ENCODE results near the gene FRMD3. TPM values are rescaled to one million over a fixed set of nuclear protein-coding genes. Genes with fewer than 3 reads are reported as not detected.

Gene FRMD3
- total and polyA plus RNA-seq, 8 donors, result 0.87 to 2.6 (median 1.5) TPM

DNA sequence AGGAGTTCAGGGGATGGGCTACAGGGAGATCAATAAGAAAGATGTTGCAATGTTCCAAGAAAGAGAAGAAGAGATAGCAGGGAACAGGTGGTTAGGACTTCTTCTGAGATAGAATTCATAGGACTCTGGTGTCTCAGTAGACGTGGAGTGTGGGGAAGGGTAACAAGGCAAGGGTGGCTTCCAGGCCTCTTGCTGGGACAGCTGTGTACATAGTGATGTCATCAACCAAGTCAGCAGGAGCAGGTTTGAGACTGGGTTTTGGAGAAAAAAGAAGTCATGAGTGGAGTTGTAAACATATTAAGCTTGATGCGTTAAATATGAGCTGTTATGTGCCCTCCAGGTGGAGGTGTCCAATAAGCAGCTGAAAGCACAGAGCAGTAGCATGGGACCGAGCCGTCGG is 263.4 kb downstream of the FRMD3 start:
- H3K27ac ChIP-seq, result no peak overlapping the region
- H3K4me3 ChIP-seq, result no peak overlapping the region
- FAIRE-seq (no peak), DNase-seq (no peak), ATAC-seq (peak in 1 of 4 donors; percentile 49)
- no peaks in the 10 kb centered on the region for H3K27me3 ChIP-seq
- TF ChIP-seq, protein P1, sequence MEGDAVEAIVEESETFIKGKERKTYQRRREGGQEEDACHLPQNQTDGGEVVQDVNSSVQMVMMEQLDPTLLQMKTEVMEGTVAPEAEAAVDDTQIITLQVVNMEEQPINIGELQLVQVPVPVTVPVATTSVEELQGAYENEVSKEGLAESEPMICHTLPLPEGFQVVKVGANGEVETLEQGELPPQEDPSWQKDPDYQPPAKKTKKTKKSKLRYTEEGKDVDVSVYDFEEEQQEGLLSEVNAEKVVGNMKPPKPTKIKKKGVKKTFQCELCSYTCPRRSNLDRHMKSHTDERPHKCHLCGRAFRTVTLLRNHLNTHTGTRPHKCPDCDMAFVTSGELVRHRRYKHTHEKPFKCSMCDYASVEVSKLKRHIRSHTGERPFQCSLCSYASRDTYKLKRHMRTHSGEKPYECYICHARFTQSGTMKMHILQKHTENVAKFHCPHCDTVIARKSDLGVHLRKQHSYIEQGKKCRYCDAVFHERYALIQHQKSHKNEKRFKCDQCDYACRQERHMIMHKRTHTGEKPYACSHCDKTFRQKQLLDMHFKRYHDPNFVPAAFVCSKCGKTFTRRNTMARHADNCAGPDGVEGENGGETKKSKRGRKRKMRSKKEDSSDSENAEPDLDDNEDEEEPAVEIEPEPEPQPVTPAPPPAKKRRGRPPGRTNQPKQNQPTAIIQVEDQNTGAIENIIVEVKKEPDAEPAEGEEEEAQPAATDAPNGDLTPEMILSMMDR (IDR thresholded peaks at IDR 0.05), result no peak
- no peaks in the 10 kb centered on the region for H3K9me3 ChIP-seq
- H3K36me3 ChIP-seq, result no peaks in the 10 kb centered on the region
- intact Hi-C loops (cut with DNase I), result no loop called here
- 90% methylated on average over 5 of the region's 5 CpGs for WGBS, 2 donors
- no peaks in the 10 kb centered on the region for H3K4me1 ChIP-seq

DNA sequence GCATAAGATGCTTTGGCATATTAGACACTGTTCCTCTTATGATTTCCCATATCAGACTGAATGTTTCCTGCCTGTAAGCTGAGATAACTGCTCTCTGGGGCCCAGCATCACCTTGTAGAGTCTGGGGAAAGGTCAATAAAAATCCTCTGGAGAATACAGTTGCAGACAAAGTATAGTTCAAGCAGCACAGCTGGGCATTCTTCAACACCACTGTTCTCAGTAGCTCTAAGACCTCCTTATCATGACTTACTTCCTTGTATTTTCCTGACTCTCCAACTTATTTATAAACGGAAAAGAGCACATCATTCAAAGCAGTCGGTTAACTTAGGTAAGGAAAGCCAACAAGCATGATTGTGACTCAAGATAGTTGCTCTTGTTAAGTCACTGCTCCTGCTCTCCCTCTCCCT is 266.5 kb downstream of the FRMD3 start:
- FAIRE-seq (no peak), DNase-seq (no peak), ATAC-seq (no peak)
- Histone ChIP-seq H3K27me3 (no peaks in the 10 kb centered on the region), H3K27ac (no peak overlapping the region), H3K36me3 (no peaks in the 10 kb centered on the region), H3K4me3 (no peak overlapping the region), H3K4me1 (peaks cover 0 to 3% (median 0%) of the 10 kb centered on the region in 3 donors), H3K9me3 (no peaks in the 10 kb centered on the region)
- 82 to 85% methylated on average over 2 of the region's 2 CpGs for WGBS, 2 donors
- TF ChIP-seq, protein P1 (IDR thresholded peaks at IDR 0.05), result no peak
- intact Hi-C loops (cut with DNase I), result no loop called here

DNA sequence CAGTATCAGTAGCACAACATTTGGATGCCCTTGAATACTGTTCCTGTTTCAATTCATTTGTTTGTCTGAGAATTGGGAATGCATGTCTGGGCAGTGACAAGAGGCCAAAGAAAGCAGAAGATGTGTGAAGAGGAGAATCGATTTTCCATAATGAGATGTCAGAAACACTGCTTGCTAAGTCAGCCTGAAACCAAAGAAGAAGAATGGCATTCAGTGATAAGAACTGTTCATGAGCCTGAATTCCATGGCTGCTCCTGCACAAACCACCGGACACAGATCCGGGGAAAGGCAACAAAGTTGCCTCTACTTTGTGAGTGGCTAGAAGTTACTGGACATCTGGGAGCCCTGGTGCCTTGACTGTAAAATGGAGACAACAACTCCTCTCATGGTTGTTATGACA is 268.1 kb downstream of the FRMD3 start:
- no peak for DNase-seq
- ATAC-seq, result no peak
- Histone ChIP-seq H3K4me3 (no peak overlapping the region), H3K4me1 (peaks cover 0 to 10% (median 0%) of the 10 kb centered on the region in 3 donors), H3K36me3 (no peaks in the 10 kb centered on the region), H3K9me3 (no peaks in the 10 kb centered on the region), H3K27ac (no peak overlapping the region), H3K27me3 (no peaks in the 10 kb centered on the region)
- intact Hi-C loops (cut with DNase I), result no loop called here
- no peak for FAIRE-seq
- 38 to 52% methylated on average over 3 of the region's 3 CpGs for WGBS, 2 donors
- TF ChIP-seq, protein P1 (IDR thresholded peaks at IDR 0.05), result no peak

DNA sequence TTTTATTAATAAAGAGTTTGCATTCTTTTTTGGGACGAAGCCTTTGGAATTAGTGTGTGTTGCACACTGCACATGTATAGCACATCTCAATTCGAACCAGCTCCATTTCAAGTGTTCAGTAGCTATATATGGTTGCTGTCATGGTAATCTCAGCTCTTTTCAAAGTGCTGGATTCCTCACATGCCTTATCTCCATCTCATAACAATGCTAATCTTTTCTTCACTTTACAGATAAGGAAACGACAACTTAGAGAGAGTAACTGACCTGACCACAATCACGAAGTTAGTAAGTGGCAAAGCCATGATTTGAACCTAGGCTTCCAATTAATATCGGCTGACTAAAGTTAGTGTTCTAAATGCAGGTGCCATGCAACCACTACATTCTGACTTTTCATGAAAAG is 270.5 kb downstream of the FRMD3 start:
- 56 to 70% methylated on average over 5 of the region's 5 CpGs for WGBS, 2 donors
- no peaks in the 10 kb centered on the region for H3K27me3 ChIP-seq
- H3K4me3 ChIP-seq, result no peak overlapping the region
- FAIRE-seq (no peak), DNase-seq (no peak), ATAC-seq (no peak)
- H3K27ac ChIP-seq, result no peak overlapping the region
- TF ChIP-seq, protein P1 (IDR thresholded peaks at IDR 0.05), result no peak
- peaks cover 0 to 10% (median 0%) of the 10 kb centered on the region in 3 donors for H3K4me1 ChIP-seq
- intact Hi-C loops (cut with DNase I), result no loop called here
- H3K9me3 ChIP-seq, result no peaks in the 10 kb centered on the region
- no peaks in the 10 kb centered on the region for H3K36me3 ChIP-seq

DNA sequence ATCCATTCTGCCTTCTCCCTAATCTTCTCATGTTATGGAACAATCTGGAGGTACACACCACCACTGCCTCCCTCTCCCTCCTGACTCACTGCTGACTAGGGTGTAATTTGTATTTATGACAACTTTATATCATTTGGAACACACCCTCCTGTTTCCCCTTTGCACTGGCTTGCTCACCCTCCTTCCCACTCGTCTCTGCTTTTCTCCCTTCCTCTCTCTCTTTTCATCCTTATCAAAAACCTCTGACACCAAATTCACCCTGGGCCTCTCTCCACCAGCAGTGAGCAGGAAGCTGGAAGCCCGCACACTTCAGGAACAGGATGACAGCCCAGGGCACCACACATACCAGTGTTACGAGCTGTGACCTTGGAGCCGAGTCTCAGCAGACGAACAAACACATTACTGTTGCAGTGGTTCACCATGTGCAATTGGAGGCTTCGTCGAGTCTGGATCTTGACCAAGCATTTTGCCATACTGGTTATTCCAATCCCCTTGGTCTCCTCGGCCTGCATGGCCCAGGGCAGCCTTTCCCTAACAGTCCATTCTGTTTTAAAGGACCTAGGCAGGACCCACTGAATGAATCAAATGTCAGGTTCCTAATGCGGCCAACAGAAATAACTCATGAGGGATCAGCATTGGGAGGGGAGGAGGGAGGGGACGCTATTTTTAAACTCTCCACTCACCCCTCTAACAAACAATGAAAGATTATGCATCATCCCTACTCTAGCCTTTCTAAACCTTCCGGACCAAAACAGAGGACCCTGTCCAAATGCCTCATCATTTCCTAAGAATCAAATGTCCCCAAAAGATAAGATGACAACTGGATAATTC is 271.3 kb downstream of the FRMD3 start:
- WGBS, 2 donors, result 35 to 39% methylated on average over 11 of the region's 11 CpGs
- FAIRE-seq, result no peak
- TF ChIP-seq, protein P1 (IDR thresholded peaks at IDR 0.05), result no peak
- no peaks in the 10 kb centered on the region for H3K36me3 ChIP-seq
- H3K27ac ChIP-seq, result peak overlapping the region in 1 of 4 donors; percentile 22
- no peak overlapping the region for H3K4me3 ChIP-seq
- peak; percentile 77 to 97 (median 90) for ATAC-seq
- H3K27me3 ChIP-seq, result no peaks in the 10 kb centered on the region
- peaks cover 0 to 10% (median 0%) of the 10 kb centered on the region in 3 donors for H3K4me1 ChIP-seq
- intact Hi-C loops (cut with DNase I), result no loop called here
- H3K9me3 ChIP-seq, result no peaks in the 10 kb centered on the region
- peak in 4 of 6 donors; percentile 26 to 46 (median 40) for DNase-seq
